ENCODE data around the gene SLC2A13.
"Not testable (repeated sequence)": the region's sequence is repeated elsewhere in the genome, so short reads cannot be mapped to it uniquely, and the experiment has no call there.

Gene SLC2A13

GRCh38 chr12:39752482-39753137 lies 353.3 kb downstream of the SLC2A13 start:
- DNase-seq (ENCODE audit: low spot score): no peak

GRCh38 chr12:39746151-39746550 lies 359.7 kb downstream of the SLC2A13 start:
- DNase-seq (ENCODE audit: low spot score): not testable (repeated sequence)

DNA sequence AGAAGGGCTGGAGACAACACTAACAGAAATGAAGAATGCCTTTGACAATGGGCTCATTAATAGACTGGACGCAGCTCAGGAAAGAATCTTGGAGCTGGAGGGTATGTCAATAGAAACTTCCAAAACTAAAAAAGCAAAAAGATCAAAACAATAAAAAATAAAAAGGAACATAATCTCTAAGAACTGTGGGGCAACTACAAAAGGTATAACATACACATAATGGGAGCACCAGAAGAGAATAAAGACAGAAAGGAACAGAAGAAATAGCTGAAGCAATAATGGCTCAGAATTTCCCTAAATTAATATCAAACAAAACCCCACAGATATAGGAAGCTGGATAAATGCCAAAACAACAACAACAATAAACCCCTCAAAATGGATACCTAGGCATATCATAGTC lies 362.2 kb downstream of the SLC2A13 start:
- DNase-seq (ENCODE audit: low spot score): no peak

- no peak for DNase-seq (ENCODE audit: low spot score)
Measured at GRCh38 chr12:39736406-39736805, 369.5 kb downstream of the SLC2A13 start.

- DNase-seq (ENCODE audit: low spot score): peak; percentile 51
Measured at GRCh38 chr12:39723831-39724230, 382.1 kb downstream of the SLC2A13 start.

DNA sequence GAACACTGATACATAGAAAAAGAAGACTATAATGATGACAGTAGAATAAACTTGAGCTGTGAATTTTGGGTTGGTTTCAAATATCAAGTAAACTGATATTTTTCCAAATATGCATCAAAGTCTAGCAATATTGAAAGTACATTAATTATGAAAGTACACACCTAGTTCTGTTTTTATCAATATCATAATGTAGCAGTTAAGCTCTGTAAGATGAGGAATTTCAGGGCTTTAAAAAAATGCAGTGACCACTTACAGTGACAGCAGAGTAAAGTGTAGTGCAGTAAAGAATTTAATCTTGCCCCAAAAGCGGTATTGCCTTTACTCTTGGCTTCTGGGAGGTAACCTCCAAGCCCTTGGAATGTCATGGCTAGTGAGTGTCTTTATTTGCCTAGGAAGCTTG lies 383.4 kb downstream of the SLC2A13 start:
- DNase-seq (ENCODE audit: low spot score): no peak

GRCh38 chr12:39713552-39713951 lies 392.3 kb downstream of the SLC2A13 start:
- DNase-seq (ENCODE audit: low spot score): no peak

DNA sequence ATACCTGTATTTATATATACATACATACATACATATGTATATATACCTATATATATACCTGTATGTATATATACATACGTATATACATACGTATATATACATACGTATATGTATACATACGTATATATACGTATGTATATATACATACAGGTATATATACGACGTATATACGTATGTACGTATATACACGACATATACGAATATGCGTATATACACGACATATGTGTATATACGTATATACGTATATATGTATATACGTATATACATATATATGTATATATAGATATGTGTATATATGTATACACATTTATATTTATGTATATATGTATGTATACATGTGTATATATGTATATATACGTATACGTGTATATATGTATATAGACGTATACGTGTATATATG lies 393.5 kb downstream of the SLC2A13 start:
- DNase-seq (ENCODE audit: low spot score): no peak

Data from COLO829 (cell line).